Mucosa of descending colon (tissue), 3 donors: ENCODE results near the gene SH2D6. TPM values are rescaled to one million over a fixed set of nuclear protein-coding genes. Genes with fewer than 3 reads are reported as not detected.

Source experiments
- ATAC-seq: fragments of 200-7000 bp; cut with Tn5 transposase; one replicate; pipeline ENCODE4 v1.9.1; 2020; ENCODE audit warnings: mild to moderate bottlenecking, moderate library complexity
- DNase-seq, 3 donors: peaks; one replicate each; pipeline ENCODE4 v3.0.0-alpha.2; 2020
- H3K36me3 ChIP-seq: fragments of 200-600 bp; one replicate; pipeline ENCODE4 v1.8.0; 2021; ENCODE audit warnings: low read depth, mild to moderate bottlenecking
- H3K4me1 ChIP-seq: fragments of 200-600 bp; one replicate; pipeline ENCODE4 v1.8.0; 2021; ENCODE audit warnings: low read depth, mild to moderate bottlenecking
- H3K4me3 ChIP-seq: fragments of 200-600 bp; one replicate; pipeline ENCODE4 v1.8.0; 2021; ENCODE audit warnings: mild to moderate bottlenecking
- H3K9me3 ChIP-seq: fragments of 200-600 bp; one replicate; pipeline ENCODE4 v1.8.0; 2021; ENCODE audit warnings: mild to moderate bottlenecking
- intact Hi-C, 2 donors: fragments of 100-400 bp; cut with DNase I in 1 of 2; cut with micrococcal nuclease in 1 of 2; formaldehyde crosslinking; loops; one replicate each; pipeline versions ENCODE4 v1.11.0 to v1.11.1; 2022; cut with DNase I, micrococcal nuclease
- total RNA-seq, 3 donors: library from RNA; stranded (reverse); fragmentation: NEBNext Ultra II Directional in 2 of 3; extraction: Animal tissue kit (Norgen Biotek cat#: 25700) in 2 of 3; gene quantifications; one replicate each; pipeline versions ENCODE4 v1.2.1 to v1.2.4, GENCODE V29; 2021 to 2023
- TF ChIP-seq, protein P1 (sequence below): fragments of 200-600 bp; IDR thresholded peaks from one replicate; pipeline ENCODE4 v1.8.0; 2022; ENCODE audit warnings: antibody characterized with exemption, mild to moderate bottlenecking
- donor health status: DM: no; HTN: no; CAD: no; lungs with moderate emphysema.
- donor health status: DM: no; HTN: no; CAD: no.
- donor health status: DM: no; HTN: yes; CAD: no.

SH2D6 gene
- total RNA-seq, 3 donors from 2014 or later = 6.7 to 13.1 (median 8.6) TPM

- H3K4me3 ChIP-seq = no peak overlapping the region
Observed at GRCh38 chr2:85420536-85421259, 2.2 kb downstream of the SH2D6 start.

GRCh38 chr2:85421260-85422071 is 3.0 kb downstream of the SH2D6 start:
- intact Hi-C loops = loop anchor here in 1 of 2 donors (5.0 kb wide), 1 partner anchor 131 kb away; no protein-coding TSS in a partner anchor
- Histone ChIP-seq H3K4me1 (peaks cover 31% of the 10 kb centered on the region), H3K9me3 (no peaks in the 10 kb centered on the region), H3K36me3 (no peaks in the 10 kb centered on the region), H3K4me3 (no peak overlapping the region)
- ATAC-seq (peak; percentile 71), DNase-seq (peak in 2 of 3 donors; percentile 66 to 74)
- TF ChIP-seq, protein P1, sequence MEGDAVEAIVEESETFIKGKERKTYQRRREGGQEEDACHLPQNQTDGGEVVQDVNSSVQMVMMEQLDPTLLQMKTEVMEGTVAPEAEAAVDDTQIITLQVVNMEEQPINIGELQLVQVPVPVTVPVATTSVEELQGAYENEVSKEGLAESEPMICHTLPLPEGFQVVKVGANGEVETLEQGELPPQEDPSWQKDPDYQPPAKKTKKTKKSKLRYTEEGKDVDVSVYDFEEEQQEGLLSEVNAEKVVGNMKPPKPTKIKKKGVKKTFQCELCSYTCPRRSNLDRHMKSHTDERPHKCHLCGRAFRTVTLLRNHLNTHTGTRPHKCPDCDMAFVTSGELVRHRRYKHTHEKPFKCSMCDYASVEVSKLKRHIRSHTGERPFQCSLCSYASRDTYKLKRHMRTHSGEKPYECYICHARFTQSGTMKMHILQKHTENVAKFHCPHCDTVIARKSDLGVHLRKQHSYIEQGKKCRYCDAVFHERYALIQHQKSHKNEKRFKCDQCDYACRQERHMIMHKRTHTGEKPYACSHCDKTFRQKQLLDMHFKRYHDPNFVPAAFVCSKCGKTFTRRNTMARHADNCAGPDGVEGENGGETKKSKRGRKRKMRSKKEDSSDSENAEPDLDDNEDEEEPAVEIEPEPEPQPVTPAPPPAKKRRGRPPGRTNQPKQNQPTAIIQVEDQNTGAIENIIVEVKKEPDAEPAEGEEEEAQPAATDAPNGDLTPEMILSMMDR = no peak

More at GRCh38 chr2:85420536-85421259, 2.2 kb downstream of the SH2D6 start:
- intact Hi-C loops = loop anchor here (1.0 to 5.0 kb wide), 2 partner anchors 132 kb away; no protein-coding TSS in a partner anchor
- DNase-seq (peak; percentile 93 to 96 (median 94)), ATAC-seq (peak; percentile 84)
- TF ChIP-seq, protein P1 = peak; percentile 99
- Histone ChIP-seq H3K36me3 (no peaks in the 10 kb centered on the region), H3K9me3 (no peaks in the 10 kb centered on the region), H3K4me1 (peaks cover 31% of the 10 kb centered on the region)

DNA sequence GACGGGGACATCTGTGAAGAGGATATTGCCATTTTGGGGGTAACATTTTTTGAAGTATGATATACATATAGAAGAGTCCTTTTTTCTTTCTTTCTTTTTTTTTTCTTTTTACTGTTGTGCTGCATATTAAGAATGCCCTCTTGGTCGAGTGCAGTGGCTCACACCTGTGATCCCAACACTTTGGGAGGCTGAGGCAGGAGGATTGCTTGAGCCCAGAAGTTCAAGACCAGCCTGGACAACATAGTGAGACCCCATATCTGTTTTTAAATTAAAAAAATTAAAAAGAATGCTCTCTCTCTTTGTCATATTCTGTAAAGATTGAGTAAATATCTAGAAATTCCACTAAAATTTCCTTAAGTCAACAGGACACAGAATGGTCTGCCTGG is 3.6 kb downstream of the SH2D6 start:
- TF ChIP-seq, protein P1 = no peak
- ATAC-seq (no peak), DNase-seq (no peak)
- Histone ChIP-seq H3K4me3 (no peak overlapping the region), H3K36me3 (no peaks in the 10 kb centered on the region), H3K9me3 (no peaks in the 10 kb centered on the region), H3K4me1 (peaks cover 33% of the 10 kb centered on the region)
- intact Hi-C loops = loop anchor here in 1 of 2 donors (5.0 kb wide), 1 partner anchor 130 kb away; no protein-coding TSS in a partner anchor

- Histone ChIP-seq H3K4me3 (no peak overlapping the region), H3K9me3 (no peaks in the 10 kb centered on the region), H3K36me3 (no peaks in the 10 kb centered on the region), H3K4me1 (peaks cover 32% of the 10 kb centered on the region)
- DNase-seq (no peak), ATAC-seq (no peak)
- TF ChIP-seq, protein P1 = no peak
- intact Hi-C loops = loop anchor here in 1 of 2 donors (5.0 kb wide), 1 partner anchor 129 kb away; no protein-coding TSS in a partner anchor
Observed at GRCh38 chr2:85423525-85423924, 5.0 kb downstream of the SH2D6 start.

GRCh38 chr2:85425588-85425987 is 7.1 kb downstream of the SH2D6 start:
- intact Hi-C loops = no loop called here
- ATAC-seq = no peak
- TF ChIP-seq, protein P1 = no peak
- DNase-seq = no peak
- Histone ChIP-seq H3K36me3 (no peaks in the 10 kb centered on the region), H3K9me3 (no peaks in the 10 kb centered on the region), H3K4me1 (peaks cover 19% of the 10 kb centered on the region), H3K4me3 (no peak overlapping the region)
